HG03135 (cell line): ENCODE measurements around the gene FNBP1L.
"Not testable (repeated sequence)": the region's sequence is repeated elsewhere in the genome, so short reads cannot be mapped to it uniquely, and the experiment has no call there.

Source experiments
- ATAC-seq: cut with Tn5 transposase; IDR thresholded peaks from one replicate; pipeline ENCODE4 v1.9.1; 2021; ENCODE audit warnings: mild to moderate bottlenecking, moderate library complexity; ENCODE audit not compliant: unreplicated experiment

The FNBP1L gene

GRCh38 chr1:93526431-93526830, 78.5 kb downstream of the FNBP1L start:
- no peak for ATAC-seq

DNA sequence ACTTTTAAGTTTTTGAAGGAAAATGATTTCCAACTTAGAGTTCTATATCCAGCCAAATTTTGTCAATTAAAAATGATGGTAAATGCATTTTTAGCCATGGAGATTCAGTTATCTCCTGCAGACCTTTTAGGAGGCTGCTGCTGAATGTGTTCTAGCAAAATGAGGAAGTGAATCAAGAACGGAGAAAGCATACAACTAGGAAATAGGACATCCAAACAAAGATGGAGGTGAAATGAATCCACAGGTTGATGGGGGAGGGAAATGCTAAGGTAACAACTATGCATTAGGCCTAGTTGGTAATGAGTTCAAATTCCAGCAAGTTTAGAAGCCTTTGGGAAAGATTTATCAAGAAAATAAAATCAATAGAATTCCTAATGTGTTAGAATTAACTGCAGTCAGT, 80.5 kb downstream of the FNBP1L start:
- ATAC-seq = no peak

- ATAC-seq = no peak
These were observed 83.3 kb downstream of the FNBP1L start for GRCh38 chr1:93531193-93531592.

DNA sequence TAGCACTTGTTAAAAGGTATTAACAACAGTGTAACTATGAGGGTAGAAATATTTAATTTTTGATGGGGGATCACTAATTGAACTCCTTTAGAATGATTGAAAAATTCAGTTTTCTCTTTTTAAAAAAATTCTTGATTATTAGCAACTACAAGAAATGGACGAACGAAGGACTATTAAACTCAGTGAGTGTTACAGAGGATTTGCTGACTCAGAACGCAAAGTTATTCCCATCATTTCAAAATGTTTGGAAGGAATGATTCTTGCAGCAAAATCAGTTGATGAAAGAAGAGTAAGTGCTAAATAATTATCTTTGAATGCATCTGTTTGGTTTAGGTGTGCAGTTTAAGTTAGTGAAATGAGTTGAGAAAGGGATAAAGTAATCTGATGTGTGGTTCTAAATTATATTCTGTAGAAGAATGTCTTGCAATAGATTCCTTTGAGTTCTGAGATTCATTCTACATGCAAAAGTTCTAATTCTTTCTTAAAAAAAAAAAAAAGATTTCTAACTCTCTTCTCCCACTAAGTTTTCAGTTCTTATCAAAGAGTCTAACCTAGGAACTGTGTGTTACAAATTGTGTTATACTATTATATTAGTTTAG, 85.0 kb downstream of the FNBP1L start:
- no peak for ATAC-seq

GRCh38 chr1:93533677-93534076, 85.8 kb downstream of the FNBP1L start:
- ATAC-seq = no peak

DNA sequence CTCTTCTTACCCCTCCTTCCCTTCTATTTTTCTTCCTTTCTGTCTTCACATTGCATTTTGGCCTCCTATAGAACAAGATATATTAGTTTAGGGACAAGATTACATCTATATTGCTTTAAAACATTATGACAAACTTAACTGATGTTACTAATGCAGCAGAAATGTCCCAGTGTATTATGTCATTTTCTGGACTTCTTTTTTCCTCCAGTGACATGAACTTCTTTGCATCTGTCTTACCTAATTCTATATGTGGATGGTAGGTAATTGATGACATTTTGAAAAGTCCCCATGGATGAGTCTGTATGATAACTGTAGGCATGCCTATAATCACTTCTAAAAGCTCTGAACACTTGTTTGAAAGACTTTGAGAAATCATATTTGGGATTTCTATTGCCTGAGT, 89.5 kb downstream of the FNBP1L start:
- ATAC-seq = no peak

GRCh38 chr1:93537924-93538323, 90.0 kb downstream of the FNBP1L start:
- ATAC-seq = no peak

GRCh38 chr1:93541045-93541444, 93.1 kb downstream of the FNBP1L start:
- ATAC-seq = no peak

DNA sequence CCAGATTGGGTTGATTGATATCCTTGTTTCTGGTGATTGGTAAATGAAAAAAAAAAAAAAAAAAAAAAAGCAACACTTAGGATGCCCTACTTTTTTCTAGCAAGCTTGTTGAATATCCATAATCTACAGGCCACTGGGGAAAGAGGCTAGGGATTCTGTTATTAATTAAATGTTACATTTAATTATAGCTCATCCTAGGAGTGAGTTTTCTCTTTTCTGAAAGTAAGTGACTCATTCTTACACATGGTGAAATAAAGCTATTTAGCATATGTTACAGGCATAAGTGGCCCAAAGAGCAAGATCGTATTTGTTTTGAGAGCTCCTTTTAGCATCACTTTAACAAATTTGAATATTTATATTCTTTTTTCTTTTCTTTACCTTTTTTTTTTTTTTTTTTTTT, 94.5 kb downstream of the FNBP1L start:
- ATAC-seq = no peak

DNA sequence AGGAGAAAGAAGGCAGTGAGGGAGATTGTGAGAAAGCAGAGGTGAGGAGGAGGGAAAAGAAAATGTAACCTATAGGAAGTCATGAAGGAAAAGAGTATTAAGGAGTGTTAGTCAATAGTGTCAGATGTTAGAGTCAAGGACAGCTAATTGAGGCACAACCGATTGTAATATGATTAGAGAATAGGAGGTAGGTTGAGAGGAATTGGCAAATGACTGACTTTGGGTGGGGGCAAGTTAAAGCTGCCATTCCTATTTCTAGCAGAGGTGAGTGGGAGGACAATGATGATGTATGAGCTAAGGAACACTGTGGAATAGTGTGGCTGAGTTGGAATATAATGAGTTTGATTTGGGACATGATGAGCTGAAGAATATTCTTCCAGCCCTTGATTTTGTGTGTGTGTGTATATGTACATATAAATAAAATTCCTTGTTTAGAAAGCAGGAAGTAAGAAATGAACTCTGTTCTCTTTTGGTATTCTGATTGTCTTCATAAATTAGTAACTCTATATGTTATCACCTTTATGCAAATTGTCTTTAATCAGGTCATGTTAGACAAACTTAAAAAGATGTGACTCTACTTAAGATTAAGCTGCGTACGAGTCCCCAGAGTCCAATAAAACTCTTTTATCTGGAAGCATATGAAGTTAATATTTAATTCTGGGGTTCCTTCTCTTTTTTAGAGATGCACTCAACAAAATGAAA, 98.4 kb downstream of the FNBP1L start:
- ATAC-seq = no peak

DNA sequence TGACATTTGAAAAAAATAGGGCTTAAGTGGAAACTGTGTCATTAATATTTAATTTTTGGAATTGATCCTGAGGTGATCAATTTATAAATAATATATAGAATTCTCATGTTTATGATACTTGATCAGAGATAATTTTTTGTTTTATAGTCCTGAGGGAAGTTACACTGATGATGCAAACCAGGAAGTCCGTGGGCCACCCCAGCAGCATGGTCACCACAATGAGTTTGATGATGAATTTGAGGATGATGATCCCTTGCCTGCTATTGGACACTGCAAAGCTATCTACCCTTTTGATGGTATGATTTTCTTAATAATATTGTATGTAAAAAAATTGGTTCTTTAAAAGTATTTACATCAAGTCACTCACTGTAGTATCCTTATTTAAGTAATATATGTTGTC, 101.2 kb downstream of the FNBP1L start:
- ATAC-seq = no peak

DNA sequence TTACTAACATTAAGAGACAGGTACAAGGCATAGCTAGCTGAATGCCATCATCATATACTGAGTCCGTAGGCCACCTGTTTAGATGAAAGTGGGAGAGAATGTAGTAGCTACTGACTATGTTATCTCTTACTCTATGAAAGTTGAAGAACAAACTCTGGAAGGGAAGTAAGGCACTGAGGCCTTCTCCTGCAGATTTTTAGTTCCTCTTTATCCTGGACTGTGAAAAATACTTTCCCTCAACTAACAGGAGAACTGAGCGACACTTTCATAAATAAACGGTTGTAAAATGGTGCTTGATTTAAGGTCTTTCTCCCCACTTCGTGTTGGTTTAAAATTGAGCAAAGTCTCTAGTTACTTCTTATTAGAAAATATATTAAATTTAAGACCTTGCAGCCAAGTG, 101.9 kb downstream of the FNBP1L start:
- no peak for ATAC-seq

GRCh38 chr1:93552741-93553455, 105.0 kb downstream of the FNBP1L start:
- ATAC-seq = no peak

GRCh38 chr1:93553886-93554490, 106.1 kb downstream of the FNBP1L start:
- ATAC-seq = not testable (repeated sequence)

DNA sequence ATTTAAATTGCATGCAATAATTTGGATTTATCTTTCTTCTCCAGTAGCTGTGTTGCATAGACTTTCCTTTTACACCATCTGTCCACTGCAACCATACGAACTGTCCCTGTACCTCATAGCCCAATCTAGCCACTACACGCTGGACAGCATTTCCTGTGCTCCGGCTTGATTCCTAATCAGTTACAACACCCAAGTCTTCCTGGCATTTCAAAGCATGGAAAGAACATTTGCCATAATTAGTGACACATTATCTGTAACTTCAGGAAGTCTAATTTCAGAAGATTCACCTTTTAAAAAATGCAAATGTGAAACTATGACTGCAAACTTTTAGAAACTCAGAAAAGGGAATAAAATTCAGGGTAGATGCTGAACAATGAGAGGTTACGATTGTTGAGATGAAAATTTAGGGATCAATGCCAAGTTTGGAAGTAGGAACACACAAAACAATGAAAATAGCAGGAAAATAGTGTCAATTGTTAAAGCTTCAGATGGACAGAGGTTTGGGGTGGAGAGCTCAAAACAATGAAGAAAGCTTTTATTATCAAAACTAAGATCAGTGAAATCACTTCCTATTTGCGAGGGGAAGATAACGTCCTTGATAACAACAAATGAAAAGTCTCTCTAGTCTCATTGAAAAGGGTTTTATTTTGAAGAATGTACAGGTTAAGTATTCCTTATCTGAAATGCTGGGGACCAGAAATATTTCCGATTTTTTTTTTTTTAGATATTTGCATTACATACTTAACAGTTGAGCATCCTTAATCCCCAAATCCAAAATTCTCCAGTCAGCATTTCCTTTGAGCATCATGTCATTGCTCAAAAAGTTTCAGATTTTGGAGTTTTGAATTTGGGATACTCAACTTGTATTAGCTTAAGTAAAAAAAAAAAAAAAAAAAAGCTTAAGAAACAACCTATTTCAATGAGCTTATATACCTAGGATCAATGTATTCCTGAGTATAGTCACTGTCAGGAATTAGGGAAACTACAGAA, 107.3 kb downstream of the FNBP1L start:
- ATAC-seq = no peak

- ATAC-seq = no peak
These were observed 108.4 kb downstream of the FNBP1L start for GRCh38 chr1:93556291-93556690.

- ATAC-seq = no peak
These were observed 111.1 kb downstream of the FNBP1L start for GRCh38 chr1:93559045-93559444.

GRCh38 chr1:93559695-93560094, 111.8 kb downstream of the FNBP1L start:
- ATAC-seq = no peak

DNA sequence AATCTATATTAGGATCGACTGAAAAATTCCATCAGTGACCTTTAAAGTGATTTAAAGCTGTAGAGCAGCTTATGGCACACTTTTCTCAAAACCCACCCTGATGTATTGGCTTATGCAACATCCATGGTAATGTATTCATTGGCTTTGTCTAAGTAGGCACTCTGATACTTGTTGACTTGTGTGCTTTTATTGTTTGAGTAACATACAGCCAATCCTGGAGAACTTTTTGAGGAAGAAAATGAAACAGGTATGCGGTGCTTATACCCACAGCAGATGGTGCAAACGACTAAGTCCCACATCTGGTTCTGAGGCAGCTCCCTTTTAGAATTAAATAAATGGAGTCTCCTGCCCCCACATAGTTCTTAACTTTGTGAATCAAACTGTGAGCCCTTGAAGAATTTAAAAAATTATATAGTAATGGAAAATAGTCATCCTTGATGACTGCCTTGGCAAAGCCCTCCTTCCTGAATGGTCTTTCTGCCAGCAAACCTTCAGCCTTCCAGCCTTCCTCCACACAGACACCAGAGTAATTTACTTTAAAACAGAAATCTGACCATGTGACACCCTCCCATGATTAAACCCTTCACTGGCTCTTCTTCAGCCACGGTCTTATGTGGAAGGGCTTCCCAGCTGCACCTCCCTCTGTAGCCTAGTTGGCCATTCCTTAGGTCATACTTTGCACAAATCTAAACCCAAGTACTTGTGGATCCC, 117.7 kb downstream of the FNBP1L start:
- ATAC-seq = no peak

DNA sequence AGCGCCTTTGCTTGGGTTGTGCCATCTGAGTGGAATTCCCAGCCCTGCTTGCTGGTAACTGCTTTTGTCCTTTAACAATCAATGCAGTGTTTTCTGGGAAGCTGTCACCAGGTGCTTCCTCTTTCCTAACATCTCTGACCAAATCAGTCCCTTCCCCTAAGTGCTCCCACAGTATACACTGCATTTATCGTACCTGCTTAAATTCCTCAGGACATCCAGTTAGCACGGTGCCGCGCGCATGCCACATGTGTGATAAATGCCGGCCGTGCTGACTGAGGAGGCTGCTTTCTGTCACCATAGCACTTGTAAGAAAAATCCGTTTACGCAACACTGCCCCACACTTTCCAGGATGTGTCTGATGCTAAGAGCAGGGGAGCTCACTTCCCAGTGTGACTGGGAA, 118.3 kb downstream of the FNBP1L start:
- ATAC-seq = no peak
